Erythroblast (primary cell): ENCODE data around the gene POTEB3.
"Not testable (repeated sequence)": the region's sequence is repeated elsewhere in the genome, so short reads cannot be mapped to it uniquely, and the experiment has no call there.

ENCODE experiments used
- GATA1 ChIP-seq: IDR thresholded peaks from 2 replicates; pipeline ENCODE4 v1.6.1; 2011; ENCODE audit warnings: low read depth, mild to moderate bottlenecking, control low read depth, low read length, moderate library complexity
- POLR2A ChIP-seq: IDR thresholded peaks from 2 replicates; pipeline ENCODE4 v1.6.1; 2011; ENCODE audit warnings: mild to moderate bottlenecking, low read length

GRCh38 chr15:21368625-21369024, 71.7 kb downstream of the POTEB3 start:
- not testable (repeated sequence) for TF ChIP-seq POLR2A, GATA1
